Measurements from ENCODE around the gene DUS2.
"Not testable (repeated sequence)": the region's sequence is repeated elsewhere in the genome, so short reads cannot be mapped to it uniquely, and the experiment has no call there.

DUS2 gene

GRCh38 chr16:68093816-68094613 is 70.9 kb downstream of the DUS2 start:
- no peak for DNase-seq

- no peak for DNase-seq
These were observed 71.5 kb downstream of the DUS2 start for GRCh38 chr16:68094614-68094934.

GRCh38 chr16:68096491-68096890 is 73.4 kb downstream of the DUS2 start:
- no peak for DNase-seq

DNA sequence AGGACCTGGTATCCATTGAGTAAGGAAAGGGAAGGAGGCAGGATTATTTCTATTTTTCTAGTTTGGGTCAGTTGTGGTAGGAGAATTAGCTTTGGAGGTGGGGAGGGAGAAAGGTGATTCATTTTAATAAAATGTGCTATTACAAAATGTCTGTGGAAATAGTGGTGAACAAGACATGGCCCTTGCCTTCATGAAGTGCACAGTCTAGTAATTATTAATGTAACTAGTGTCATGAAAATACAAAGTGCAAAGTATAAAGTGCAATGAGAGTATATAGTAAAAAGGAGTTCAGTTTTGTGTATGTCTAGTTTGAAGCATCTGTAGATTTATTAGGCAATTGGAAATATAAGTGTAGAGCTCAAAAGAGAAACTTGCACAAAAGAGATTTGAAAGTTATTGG is 74.0 kb downstream of the DUS2 start:
- DNase-seq: no peak

DNA sequence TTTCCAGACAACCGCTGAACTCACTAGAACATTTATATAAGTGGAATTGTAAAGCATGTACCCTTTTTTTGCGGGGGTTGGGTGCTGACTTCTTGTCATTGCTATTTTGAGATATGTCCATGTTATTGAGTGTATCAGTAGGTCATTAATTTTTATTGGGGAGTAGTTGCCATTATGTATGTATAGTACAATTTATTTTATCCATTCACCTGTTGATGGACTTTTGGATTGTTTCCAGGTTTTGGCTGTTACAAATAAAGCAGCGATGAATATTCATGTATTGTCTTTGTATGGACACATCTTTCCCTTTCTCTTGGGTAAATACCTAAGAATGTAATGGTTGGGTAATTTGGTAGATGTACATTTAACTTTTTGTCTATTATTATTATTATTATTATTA is 74.8 kb downstream of the DUS2 start:
- DNase-seq: no peak

DNA sequence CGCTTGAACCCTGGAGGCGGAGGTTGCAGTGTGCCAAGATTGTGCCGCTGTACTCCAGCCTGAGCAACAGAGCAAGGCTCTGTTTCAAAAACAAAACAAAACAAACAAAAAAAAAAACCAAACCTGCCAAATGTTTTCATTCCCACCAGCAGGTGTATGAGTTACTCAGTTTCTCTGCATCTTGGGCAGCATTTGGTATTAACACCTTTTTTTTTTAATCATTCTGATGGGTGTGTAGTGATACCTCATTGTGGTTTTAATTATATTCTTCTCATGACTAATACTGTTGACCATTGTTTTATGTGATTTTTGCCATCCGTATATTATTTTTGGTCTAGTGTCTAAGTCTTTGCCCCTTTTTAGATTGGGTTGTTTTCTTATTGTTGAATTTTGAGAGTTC is 77.4 kb downstream of the DUS2 start:
- no peak for DNase-seq

- DNase-seq: no peak
These were observed 82.5 kb downstream of the DUS2 start for GRCh38 chr16:68105611-68106010.

GRCh38 chr16:68107230-68107928 is 84.3 kb downstream of the DUS2 start:
- not testable (repeated sequence) for DNase-seq

GRCh38 chr16:68109156-68109555 is 86.1 kb downstream of the DUS2 start:
- not testable (repeated sequence) for DNase-seq

DNA sequence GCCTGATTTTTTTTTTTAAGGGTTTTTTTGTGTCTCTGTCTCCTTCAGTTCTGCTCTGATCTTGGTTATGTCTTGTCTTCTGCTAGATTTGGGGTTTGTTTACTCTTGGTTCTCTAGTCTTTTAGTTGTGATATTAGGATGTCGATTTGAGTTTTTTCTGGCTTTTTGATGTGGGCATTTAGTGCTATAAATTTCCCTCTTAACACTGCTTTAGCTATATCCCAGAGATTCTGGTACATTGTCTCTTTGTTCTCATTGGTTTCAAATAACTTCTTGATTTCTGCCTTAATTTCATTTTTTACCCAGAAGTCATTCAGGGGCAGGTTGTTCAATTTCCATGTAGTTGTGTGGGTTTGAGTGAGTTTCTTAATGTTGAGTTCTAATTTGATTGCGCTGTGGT is 87.5 kb downstream of the DUS2 start:
- not testable (repeated sequence) for DNase-seq

DNA sequence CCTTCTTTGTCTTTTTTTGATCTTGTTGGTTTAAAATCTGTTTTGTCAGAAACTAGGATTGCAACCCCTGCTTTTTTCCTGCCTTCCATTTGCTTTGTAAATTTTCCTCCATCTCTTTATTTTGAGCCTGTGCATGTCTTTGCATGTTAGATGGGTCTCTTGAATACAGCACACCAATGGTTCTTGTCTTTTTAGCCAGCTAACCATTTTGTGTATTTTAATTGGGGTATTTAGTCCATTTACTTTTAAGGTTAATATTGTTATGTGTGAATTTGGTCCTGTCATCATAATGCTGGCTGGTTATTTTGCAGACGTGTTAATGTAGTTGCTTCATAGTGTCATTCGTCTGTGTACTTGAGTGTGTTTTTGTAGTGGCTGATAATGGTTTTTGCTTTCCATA is 88.3 kb downstream of the DUS2 start:
- DNase-seq: no peak

DNA sequence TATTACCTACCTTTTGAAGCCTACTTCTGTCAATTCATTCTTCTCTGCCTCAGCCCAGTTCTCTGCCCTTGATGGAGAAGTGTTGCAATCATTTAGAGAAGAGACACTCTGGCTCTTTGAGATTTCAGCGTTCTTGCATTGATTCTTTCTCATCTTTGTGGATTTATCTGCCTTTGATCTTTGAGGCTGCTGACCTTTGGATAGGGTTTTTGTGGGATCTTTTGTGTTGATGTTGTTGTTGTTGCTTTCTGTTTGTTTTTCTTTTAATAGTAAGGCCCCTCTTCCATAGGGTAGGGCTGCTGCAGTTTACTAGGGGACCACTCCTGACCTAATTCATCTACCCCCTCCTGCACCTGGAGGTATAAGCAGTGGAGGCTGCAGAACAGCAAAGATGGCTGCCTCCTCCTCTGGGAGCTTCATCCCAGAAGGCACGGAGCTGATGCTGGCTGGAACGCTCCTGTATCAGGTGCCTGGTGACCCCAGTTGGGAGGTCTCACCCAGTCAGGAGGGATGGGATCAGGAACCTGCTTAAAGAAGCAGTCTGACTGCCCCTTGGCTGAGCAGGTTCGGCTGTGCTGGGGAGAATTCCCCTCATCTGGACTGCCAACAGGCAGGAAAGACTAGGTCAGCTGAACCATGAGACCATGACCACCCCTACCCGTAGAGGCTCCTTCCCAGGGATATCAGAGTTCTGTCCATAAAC is 90.1 kb downstream of the DUS2 start:
- no peak for DNase-seq

DNA sequence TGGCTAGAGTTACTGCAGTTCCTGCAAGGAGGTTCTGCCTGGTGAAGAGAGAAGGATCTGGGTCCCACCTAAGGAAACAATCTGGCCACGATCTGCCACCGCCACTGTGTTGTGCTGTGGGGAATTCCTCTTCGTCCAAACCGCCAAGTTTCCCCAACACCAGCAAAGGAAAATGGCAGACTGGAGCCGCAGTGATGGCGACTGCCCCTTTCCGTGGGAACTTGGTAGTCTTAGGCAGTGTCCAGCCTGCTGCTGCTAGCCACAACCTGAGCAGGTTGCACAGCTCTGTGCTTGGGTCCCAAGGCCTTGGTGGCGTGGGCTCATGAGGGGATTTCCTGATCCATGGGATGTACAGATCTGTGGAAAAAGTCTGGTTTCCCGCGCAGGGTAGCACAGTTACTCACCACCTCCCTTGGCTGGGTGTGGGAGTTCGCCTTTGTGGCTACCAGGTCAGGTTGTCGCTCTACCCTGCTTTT is 90.7 kb downstream of the DUS2 start:
- DNase-seq: no peak

- not testable (repeated sequence) for DNase-seq
These were observed 91.9 kb downstream of the DUS2 start for GRCh38 chr16:68114939-68115338.

- no peak for DNase-seq
These were observed 92.8 kb downstream of the DUS2 start for GRCh38 chr16:68115851-68116250.

GRCh38 chr16:68116256-68116867 is 93.3 kb downstream of the DUS2 start:
- DNase-seq: no peak

DNA sequence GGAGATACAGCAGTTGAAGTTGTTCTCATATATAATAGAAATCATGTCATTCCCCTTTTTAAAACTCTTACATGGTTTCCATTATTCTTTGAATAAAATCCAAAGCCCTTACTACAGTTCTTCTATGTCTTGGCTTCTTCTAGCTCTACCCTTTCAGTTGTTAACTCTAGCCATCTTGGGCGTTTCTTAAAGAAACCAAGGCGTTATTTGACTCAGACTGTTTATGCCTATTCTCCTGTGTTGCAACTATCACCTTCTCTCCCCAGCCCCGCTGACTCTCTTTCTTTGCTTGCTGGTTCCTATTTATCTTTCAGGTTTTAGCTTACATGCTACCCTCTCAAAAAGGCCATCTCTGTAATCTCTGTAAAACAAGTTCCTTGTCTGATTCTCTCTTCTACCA is 94.8 kb downstream of the DUS2 start:
- no peak for DNase-seq

GRCh38 chr16:68118954-68119353 is 95.9 kb downstream of the DUS2 start:
- DNase-seq: not testable (repeated sequence)

GRCh38 chr16:68120496-68120895 is 97.4 kb downstream of the DUS2 start:
- DNase-seq: not testable (repeated sequence)

- no peak for DNase-seq
These were observed 103.3 kb downstream of the DUS2 start for GRCh38 chr16:68126395-68126794.

GRCh38 chr16:68128577-68129305 is 105.7 kb downstream of the DUS2 start:
- DNase-seq: no peak

All from cortex of kidney (tissue), 1 donor.